NCI-H748 (cell line): ENCODE results near the gene IGF2R.
"Not testable (repeated sequence)": the region's sequence is repeated elsewhere in the genome, so short reads cannot be mapped to it uniquely, and the experiment has no call there.

Experiments
- DNase-seq: peaks from one replicate; lab custom pipeline; 2025; ENCODE audit not compliant: unreplicated experiment; lab: John Stamatoyannopoulos, UW

IGF2R gene

GRCh38 chr6:160090442-160091239 lies 121.8 kb downstream of the IGF2R start:
- not testable (repeated sequence) for DNase-seq

DNA sequence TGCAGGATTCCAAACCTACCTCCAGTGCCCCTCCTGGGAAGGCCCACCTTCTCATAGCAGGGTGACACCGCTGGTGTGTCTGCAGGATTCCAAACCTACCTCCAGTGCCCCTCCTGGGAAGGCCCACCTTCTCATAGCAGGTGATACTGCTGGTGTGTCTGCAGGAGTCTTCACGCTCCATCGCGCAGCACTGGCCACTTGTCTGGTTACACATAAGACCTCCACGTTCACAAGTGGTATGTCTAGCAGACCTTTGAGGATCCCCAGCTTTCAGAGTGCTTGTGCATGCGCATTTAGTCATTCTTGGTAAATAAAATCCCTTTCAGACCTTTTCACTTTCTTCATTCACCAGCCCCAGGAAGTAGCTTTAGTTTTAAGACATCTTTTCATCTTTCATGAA lies 123.3 kb downstream of the IGF2R start:
- not testable (repeated sequence) for DNase-seq

GRCh38 chr6:160092602-160093001 lies 123.7 kb downstream of the IGF2R start:
- no peak for DNase-seq

- no peak for DNase-seq
Measured at GRCh38 chr6:160093061-160093460, 124.2 kb downstream of the IGF2R start.

- no peak for DNase-seq
Measured at GRCh38 chr6:160093946-160094345, 125.1 kb downstream of the IGF2R start.

DNA sequence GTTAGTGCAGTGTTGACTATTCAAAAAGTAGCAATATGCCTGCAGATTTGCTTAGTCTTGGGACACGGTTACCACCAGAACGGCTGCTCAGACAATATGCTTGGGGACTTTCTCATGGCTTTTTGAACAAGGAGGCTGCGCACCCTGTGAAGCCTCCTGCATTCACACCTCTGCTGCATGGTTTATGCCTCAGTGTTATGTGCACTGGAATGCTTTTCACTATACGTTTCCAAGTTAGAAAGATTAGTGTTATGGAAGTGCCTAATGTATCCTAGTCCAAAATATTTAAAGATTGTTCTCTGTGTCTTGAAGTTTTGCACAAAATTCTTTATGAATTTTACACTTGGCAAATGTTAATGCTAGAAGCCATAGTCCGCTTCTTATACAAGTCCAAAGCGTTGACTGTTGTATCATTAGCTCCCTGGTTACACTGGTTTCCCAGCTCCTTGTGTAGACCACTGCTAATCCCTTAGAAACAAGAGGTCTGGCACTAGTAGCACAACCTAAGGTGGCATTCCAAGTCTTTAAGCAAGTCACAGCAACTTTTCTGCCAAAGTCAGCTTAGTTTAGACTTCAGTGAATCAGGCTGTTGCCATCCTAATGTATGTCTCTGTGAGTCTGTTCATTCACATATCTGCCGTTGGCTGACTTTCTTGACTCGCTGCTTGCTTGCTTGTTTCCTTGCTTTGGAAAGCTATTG lies 126.4 kb downstream of the IGF2R start:
- DNase-seq: no peak

DNA sequence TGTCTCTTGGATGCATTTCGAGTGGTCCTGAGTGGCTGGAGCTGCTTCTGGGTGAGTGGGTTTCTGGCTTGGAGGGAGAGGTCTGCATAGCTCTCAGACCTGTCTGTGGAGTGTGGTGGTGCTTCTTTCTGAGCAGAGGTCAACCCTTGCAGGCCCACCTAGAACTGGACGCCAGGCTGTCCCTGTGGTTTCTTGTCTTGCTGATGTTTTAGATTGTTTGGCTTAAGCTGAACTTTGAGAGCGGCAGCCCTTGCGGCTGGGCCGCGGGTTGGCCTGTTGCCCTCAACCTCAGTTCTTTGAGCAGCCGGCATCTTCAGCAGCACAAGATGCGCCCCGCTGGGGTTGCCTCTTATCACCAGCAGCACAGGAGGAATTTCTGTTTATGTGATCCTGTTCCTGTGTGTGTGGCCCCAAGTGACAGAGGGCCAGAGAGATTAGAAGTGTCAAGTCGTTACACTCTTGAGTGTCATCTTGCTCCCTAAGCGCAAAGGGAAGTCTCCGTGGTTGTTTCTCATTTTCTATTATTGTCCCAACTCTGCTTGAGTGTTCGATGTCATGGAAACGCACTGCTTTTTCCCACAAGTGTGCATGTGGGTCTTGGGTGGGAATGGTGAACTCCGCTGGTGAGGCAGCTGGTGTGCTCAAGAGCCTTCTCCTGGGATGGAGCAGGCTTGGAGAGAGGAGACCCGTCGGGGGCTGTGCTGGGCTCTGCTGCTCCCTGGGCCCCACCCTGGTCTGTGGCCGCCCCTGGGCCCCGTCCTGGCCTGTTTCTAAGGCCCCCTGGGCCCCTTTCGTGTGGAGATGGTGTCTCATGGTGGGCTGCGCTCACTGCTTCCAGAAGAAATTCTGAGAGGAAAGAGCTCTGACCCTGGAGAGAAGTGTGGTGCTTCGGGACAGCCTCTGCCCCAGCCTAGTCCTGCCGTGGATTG lies 132.7 kb downstream of the IGF2R start:
- no peak for DNase-seq

DNA sequence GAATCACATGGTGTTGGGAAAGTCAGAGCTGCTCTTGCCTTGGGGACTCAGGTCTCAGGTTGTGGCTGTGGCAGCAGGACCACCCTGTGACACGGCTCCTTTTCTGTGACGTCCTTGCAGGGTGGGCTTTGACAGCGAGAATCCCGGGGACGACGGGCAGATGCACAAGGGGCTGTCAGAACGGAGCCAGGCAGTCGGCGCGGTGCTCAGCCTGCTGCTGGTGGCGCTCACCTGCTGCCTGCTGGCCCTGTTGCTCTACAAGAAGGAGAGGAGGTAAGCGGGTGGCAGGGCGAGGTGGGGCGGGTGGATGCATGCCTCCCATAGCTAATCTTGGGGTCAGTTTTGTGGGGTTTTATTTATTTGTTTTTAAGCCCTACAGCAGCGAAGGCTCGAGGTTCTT lies 133.5 kb downstream of the IGF2R start:
- no peak for DNase-seq

- DNase-seq: peak; percentile 14
Measured at GRCh38 chr6:160102956-160103824, 134.3 kb downstream of the IGF2R start.

DNA sequence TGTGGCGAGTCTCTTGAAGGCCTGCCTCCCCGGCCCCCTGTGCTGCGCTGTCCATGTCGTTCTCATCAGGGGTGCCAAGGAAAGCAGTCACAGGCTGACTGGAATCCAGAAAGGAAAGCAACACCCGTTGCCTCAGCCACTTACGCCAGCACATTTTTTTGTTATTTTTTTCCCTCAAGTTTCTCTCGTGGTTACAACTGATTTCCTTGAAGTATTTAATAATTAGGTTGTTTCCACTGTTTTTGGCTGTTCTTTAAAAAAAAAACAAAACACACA lies 134.9 kb downstream of the IGF2R start:
- DNase-seq: no peak

DNA sequence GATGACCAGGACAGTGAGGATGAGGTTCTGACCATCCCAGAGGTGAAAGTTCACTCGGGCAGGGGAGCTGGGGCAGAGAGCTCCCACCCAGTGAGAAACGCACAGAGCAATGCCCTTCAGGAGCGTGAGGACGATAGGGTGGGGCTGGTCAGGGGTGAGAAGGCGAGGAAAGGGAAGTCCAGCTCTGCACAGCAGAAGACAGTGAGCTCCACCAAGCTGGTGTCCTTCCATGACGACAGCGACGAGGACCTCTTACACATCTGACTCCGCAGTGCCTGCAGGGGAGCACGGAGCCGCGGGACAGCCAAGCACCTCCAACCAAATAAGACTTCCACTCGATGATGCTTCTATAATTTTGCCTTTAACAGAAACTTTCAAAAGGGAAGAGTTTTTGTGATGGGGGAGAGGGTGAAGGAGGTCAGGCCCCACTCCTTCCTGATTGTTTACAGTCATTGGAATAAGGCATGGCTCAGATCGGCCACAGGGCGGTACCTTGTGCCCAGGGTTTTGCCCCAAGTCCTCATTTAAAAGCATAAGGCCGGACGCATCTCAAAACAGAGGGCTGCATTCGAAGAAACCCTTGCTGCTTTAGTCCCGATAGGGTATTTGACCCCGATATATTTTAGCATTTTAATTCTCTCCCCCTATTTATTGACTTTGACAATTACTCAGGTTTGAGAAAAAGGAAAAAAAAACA lies 136.1 kb downstream of the IGF2R start:
- no peak for DNase-seq

DNA sequence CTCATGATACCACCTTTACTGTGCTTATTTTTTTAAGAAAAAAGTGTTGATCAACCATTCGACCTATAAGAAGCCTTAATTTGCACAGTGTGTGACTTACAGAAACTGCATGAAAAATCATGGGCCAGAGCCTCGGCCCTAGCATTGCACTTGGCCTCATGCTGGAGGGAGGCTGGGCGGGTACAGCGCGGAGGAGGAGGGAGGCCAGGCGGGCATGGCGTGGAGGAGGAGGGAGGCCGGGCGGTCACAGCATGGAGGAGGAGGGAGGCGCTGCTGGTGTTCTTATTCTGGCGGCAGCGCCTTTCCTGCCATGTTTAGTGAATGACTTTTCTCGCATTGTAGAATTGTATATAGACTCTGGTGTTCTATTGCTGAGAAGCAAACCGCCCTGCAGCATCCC lies 137.1 kb downstream of the IGF2R start:
- DNase-seq: no peak

DNA sequence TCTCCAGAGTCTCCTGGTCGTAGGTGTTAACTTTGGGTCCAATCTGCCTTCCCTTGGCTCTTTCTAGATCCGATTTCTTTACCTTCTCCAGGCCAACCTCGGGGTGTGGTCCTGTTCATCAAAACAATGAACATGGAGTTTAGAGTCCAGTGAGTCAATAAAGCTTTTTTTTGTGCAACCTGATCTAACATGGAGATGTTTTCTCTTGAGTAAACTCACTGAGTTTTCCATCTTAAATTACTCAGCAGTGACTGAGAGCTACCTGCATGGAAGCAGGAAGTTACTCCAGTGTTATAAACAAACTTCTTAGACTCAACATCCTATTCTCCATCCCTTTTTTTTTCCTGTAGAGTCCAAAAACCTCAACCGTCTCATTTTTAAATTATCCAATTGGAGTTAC lies 137.8 kb downstream of the IGF2R start:
- DNase-seq: no peak

DNA sequence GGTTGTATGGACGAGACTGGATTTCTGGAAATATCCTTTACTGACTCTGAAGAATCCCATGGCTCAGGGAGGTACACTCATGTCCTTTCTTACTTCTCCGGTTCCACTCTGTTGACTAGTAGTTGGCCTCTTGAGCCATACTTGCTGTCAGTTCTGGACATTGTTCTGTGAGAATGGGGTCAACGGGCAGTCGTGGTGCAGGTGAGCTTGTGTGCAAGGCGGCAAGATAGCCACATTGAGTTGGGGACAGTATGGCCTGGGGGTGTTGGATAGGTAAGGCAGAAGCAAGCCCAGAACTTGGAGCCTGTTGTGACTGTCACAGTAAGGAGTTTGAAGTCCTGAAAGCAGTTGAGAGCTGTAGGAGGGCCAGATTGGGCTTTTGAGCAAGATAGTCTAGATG lies 139.2 kb downstream of the IGF2R start:
- DNase-seq: no peak

DNA sequence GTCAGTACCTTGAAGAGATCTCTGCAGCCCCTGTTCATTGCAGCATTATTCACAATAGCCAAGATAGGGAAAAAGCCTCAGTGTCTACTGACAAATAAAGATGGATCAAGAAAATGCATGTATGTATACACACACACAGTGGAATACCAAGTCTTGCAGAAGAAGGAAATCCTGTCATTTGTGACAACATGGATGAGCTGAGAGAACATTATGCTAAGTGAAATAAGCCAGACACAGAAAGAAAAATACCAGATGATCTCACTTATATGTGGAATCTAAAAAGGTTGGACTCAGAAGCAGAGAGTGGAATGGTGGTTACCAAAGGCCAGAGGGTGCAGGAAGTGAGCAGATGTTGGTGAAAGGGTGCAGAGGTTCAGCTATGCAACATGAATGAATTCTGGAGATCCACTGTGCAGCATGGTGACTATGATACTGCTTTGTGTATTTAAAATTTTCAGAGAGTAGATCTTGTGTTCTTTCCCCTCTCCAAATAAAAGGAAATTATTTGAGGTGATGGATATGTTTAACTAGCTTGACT lies 141.8 kb downstream of the IGF2R start:
- no peak for DNase-seq

DNA sequence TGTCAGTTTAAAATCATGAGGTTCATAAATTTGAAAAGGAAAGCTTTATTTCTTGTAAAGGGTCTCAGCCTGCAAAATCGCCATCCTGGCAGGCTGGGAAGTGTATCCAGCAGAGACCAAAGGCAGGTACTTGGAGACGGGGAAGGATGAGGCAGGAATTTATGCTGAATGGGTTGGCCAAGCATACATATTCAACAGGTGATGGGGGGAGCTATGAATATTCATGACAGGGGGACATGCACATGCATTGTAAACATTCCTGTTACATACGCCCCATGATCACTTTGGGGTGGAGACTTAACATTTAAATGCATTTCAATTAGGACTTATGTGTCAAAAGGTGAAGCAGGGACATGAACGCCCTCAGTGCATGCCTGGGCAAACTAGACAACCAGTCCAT lies 142.9 kb downstream of the IGF2R start:
- no peak for DNase-seq

- no peak for DNase-seq
Measured at GRCh38 chr6:160112628-160113299, 143.9 kb downstream of the IGF2R start.

- not testable (repeated sequence) for DNase-seq
Measured at GRCh38 chr6:160114536-160114935, 145.7 kb downstream of the IGF2R start.

DNA sequence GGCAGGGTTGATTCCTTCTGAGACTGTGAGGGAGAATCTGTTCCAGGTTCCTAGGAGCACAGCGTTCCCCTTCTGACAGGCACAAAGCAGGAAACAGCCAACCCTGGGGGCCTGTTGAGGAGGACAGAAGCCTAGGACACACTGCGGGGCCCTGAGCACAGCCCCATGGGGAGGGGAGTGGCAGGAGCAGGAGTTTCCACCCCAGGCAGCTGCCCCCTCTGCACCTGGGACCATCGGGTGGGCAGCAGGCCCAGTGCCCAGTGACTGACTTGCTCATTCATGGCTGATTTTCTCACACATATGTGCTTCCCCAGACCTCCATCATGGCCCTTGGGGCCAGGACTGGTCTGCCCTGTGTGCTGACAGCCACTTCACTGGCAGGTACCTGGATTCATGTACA lies 146.5 kb downstream of the IGF2R start:
- DNase-seq: no peak
